H9 (cell line): ENCODE measurements around the gene NANOS3. TPM values are rescaled to one million over a fixed set of nuclear protein-coding genes. Genes with fewer than 3 reads are reported as not detected.

ENCODE experiments used
- DNase-seq: peaks from one replicate; pipeline ENCODE4 v3.0.0-alpha.2; 2017
- H2AFZ ChIP-seq: one replicate; pipeline ENCODE4 v1.6.1; 2013; ENCODE audit warnings: mild to moderate bottlenecking, low read length, control low read depth, moderate library complexity
- H2AK5ac ChIP-seq: 2 replicates; pipeline ENCODE4 v1.6.1; 2013; ENCODE audit warnings: low read length, control low read depth, mixed read lengths; ENCODE audit not compliant: insufficient read length
- H2BK120ac ChIP-seq: one replicate; pipeline ENCODE4 v1.6.1; 2013; ENCODE audit warnings: low read depth, mild to moderate bottlenecking, low read length, control low read depth, inconsistent platforms; ENCODE audit not compliant: poor library complexity, severe bottlenecking
- H2BK12ac ChIP-seq: 2 replicates; pipeline ENCODE4 v1.6.1; 2013; ENCODE audit warnings: low read length, control low read depth, mixed read lengths, low read depth; ENCODE audit not compliant: insufficient read length
- H2BK15ac ChIP-seq: 2 replicates; pipeline ENCODE4 v1.6.1; 2013; ENCODE audit warnings: low read depth, low read length, control low read depth
- H2BK20ac ChIP-seq: one replicate; pipeline ENCODE4 v1.6.1; 2013; ENCODE audit warnings: low read depth, mild to moderate bottlenecking, low read length, control low read depth, inconsistent platforms; ENCODE audit not compliant: poor library complexity, severe bottlenecking
- H2BK5ac ChIP-seq: 2 replicates; pipeline ENCODE4 v1.6.1; 2013; ENCODE audit warnings: low read length, control low read depth, mixed read lengths; ENCODE audit not compliant: insufficient read length
- H3K14ac ChIP-seq: 2 replicates; pipeline ENCODE4 v1.6.1; 2013; ENCODE audit warnings: low read length, control low read depth; ENCODE audit not compliant: insufficient read depth
- H3K18ac ChIP-seq: 2 replicates; pipeline ENCODE4 v1.6.1; 2013; ENCODE audit warnings: low read depth, mild to moderate bottlenecking, mixed read lengths, low read length, control low read depth; ENCODE audit not compliant: insufficient read length
- H3K23ac ChIP-seq: 2 replicates; pipeline ENCODE4 v1.6.1; 2013; ENCODE audit warnings: low read length, control low read depth, mixed read lengths, low read depth; ENCODE audit not compliant: insufficient read length
- H3K23me2 ChIP-seq: 2 replicates; pipeline ENCODE4 v1.6.1; 2013; ENCODE audit warnings: low read depth, mild to moderate bottlenecking, mixed read lengths, low read length, control low read depth; ENCODE audit not compliant: insufficient read length, poor library complexity, severe bottlenecking
- H3K27ac ChIP-seq: 2 replicates; pipeline ENCODE4 v1.5.1; 2013; ENCODE audit warnings: low read length, control low read depth, mixed read lengths, low read depth; ENCODE audit not compliant: insufficient read length
- H3K27me3 ChIP-seq: 2 replicates; pipeline ENCODE4 v1.6.1; 2013; ENCODE audit warnings: low read length, control low read depth, inconsistent platforms; ENCODE audit not compliant: insufficient read depth
- H3K4ac ChIP-seq: 2 replicates; pipeline ENCODE4 v1.6.1; 2013; ENCODE audit warnings: low read depth, mild to moderate bottlenecking, control low read depth, inconsistent platforms, low read length, moderate library complexity
- H3K4me1 ChIP-seq: 2 replicates; pipeline ENCODE4 v1.6.1; 2013; ENCODE audit warnings: low read length, control low read depth, inconsistent platforms; ENCODE audit not compliant: insufficient read depth
- H3K4me2 ChIP-seq: 2 replicates; pipeline ENCODE4 v1.6.1; 2013; ENCODE audit warnings: low read length, control low read depth, mixed read lengths; ENCODE audit not compliant: insufficient read length, insufficient read depth
- H3K56ac ChIP-seq: 2 replicates; pipeline ENCODE4 v1.6.1; 2013; ENCODE audit warnings: low read depth, mild to moderate bottlenecking, mixed read lengths, low read length, control low read depth; ENCODE audit not compliant: insufficient read length
- H3K79me1 ChIP-seq: 2 replicates; pipeline ENCODE4 v1.6.1; 2013; ENCODE audit warnings: low read depth, mild to moderate bottlenecking, moderate library complexity, low read length, control low read depth, inconsistent platforms; ENCODE audit not compliant: insufficient read depth, poor library complexity, severe bottlenecking
- H3K79me2 ChIP-seq: 2 replicates; pipeline ENCODE4 v1.6.1; 2013; ENCODE audit warnings: low read length, control low read depth, inconsistent platforms; ENCODE audit not compliant: insufficient read depth
- H3K9ac ChIP-seq: 2 replicates; pipeline ENCODE4 v1.6.1; 2013; ENCODE audit warnings: low read length, control low read depth, mixed read lengths; ENCODE audit not compliant: insufficient read length; ENCODE audit errors: extremely low read depth
- H3K9me3 ChIP-seq: one replicate; pipeline ENCODE4 v1.6.1; 2013; ENCODE audit warnings: low read depth, low read length, inconsistent platforms; ENCODE audit not compliant: control insufficient read depth
- H3T11ph ChIP-seq: one replicate; pipeline ENCODE4 v1.6.1; 2013; ENCODE audit warnings: mild to moderate bottlenecking, low read length, control low read depth, inconsistent platforms
- H4K20me1 ChIP-seq: one replicate; pipeline ENCODE4 v1.6.1; 2013; ENCODE audit not compliant: control insufficient read depth, insufficient read length, insufficient read depth
- H4K5ac ChIP-seq: 2 replicates; pipeline ENCODE4 v1.6.1; 2013; ENCODE audit warnings: low read depth, mild to moderate bottlenecking, mixed read lengths, low read length, control low read depth; ENCODE audit not compliant: insufficient read length
- H4K8ac ChIP-seq: replicated peaks from 2 replicates; pipeline ENCODE4 v1.6.1; 2013; ENCODE audit warnings: low read length, control low read depth, mixed read lengths, low read depth; ENCODE audit not compliant: insufficient read length
- H4K91ac ChIP-seq: 2 replicates; pipeline ENCODE4 v1.6.1; 2013; ENCODE audit warnings: low read depth, mild to moderate bottlenecking, moderate library complexity, mixed read lengths, low read length, control low read depth; ENCODE audit not compliant: insufficient read length
- H3K27ac Mint-ChIP-seq, 3 experiments: 2 replicates in 2 of 3; 3 replicates in 1 of 3; pipeline ENCODE4 v1.8.0; 2020 to 2021; ENCODE audit warnings: mixed read lengths in 3 of 3, mild to moderate bottlenecking in 1 of 3, moderate library complexity in 1 of 3
- H3K27me3 Mint-ChIP-seq: 2 replicates; pipeline ENCODE4 v1.8.0; 2021; ENCODE audit warnings: low read depth, mild to moderate bottlenecking, moderate library complexity, mixed read lengths
- H3K36me3 Mint-ChIP-seq, 3 experiments: 2 replicates in 2 of 3; 3 replicates in 1 of 3; pipeline ENCODE4 v1.8.0; 2020 to 2021; ENCODE audit warnings: low read depth in 3 of 3, mixed read lengths in 3 of 3; ENCODE audit not compliant: insufficient read depth in 1 of 3
- H3K4me1 Mint-ChIP-seq, 2 experiments: 2 replicates each; pipeline ENCODE4 v1.8.0; 2020; ENCODE audit warnings: mixed read lengths in 2 of 2
- H3K4me3 Mint-ChIP-seq, 2 experiments: 2 replicates in 1 of 2; 3 replicates in 1 of 2; pipeline ENCODE4 v1.8.0; 2020 to 2021; ENCODE audit warnings: mild to moderate bottlenecking in 2 of 2, mixed read lengths in 2 of 2, moderate library complexity in 1 of 2
- H3K9me3 Mint-ChIP-seq, 2 experiments: 2 replicates in 1 of 2; 3 replicates in 1 of 2; pipeline ENCODE4 v1.8.0; 2020; ENCODE audit warnings: mild to moderate bottlenecking in 2 of 2, mixed read lengths in 2 of 2, moderate library complexity in 1 of 2
- WGBS: extraction: QIAGEN DNeasy Blood & Tissue Kit; methylation state at CpG from one replicate; pipeline ENCODE4 v1.1.7; 2013; ENCODE audit warnings: missing lambda C conversion rate, low lambda C conversion rate, mixed read lengths; ENCODE audit not compliant: insufficient read length; ENCODE audit errors: extremely low coverage; 5-methylcytosine and 5-hydroxymethylcytosine counted together
- total RNA-seq: library from RNA; stranded (reverse); gene quantifications from 2 replicates; pipeline ENCODE4 v1.2.1, GENCODE V29; 2021
- TF ChIP-seq, protein P1 (sequence below): fragments of 200-600 bp; sonication (generic); conservative IDR thresholded peaks from 3 replicates; pipeline ENCODE4 v1.8.0; 2021; ENCODE audit warnings: antibody characterized with exemption, mild to moderate bottlenecking

NANOS3 gene
- total RNA-seq, 1 experiment from 2014 or later, result not detected

DNA sequence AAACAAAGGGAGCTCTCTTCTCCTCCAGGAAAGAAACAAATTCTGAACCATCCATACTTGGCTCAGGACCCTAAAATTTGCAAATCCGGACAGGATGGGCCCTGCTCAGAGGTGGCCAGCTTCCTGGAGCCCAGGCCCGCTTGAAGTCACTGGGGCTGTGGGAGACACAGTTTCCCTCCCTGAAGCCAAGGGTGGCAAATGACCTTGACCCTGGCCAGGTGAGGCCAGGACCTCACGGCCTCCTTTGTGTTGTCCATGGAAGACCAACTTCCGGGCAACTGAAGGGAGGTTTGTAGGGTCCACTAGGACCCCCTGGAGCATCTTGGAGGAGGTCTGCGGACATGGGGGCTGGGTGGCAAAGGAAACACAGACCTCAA, 5.5 kb downstream of the NANOS3 start:
- H3K56ac ChIP-seq, result no peak overlapping the region
- H3K27ac ChIP-seq, result no peak overlapping the region
- H4K20me1 ChIP-seq, result no peaks in the 10 kb centered on the region
- no peaks in the 10 kb centered on the region for H3K79me2 ChIP-seq
- H2AK5ac ChIP-seq, result no peak overlapping the region
- H2BK5ac ChIP-seq, result no peak overlapping the region
- H3K18ac ChIP-seq, result no peak overlapping the region
- H2BK12ac ChIP-seq, result no peak overlapping the region
- H3K79me1 ChIP-seq, result no peaks in the 10 kb centered on the region
- H3K4ac ChIP-seq, result no peak overlapping the region
- WGBS, result no CpG with 5 or more reads among the region's 5 CpGs
- no peak for DNase-seq
- H3K9me3 ChIP-seq, result no peaks in the 10 kb centered on the region
- H3K14ac ChIP-seq, result no peak overlapping the region
- no peak overlapping the region for H3K9ac ChIP-seq
- H3K27me3 Mint-ChIP-seq, result peaks cover 18% of the 10 kb centered on the region
- no peak overlapping the region for H2BK15ac ChIP-seq
- H4K8ac ChIP-seq, result no peak overlapping the region
- H3T11ph ChIP-seq, result no peak overlapping the region
- no peaks in the 10 kb centered on the region for H3K27me3 ChIP-seq
- TF ChIP-seq, protein P1, sequence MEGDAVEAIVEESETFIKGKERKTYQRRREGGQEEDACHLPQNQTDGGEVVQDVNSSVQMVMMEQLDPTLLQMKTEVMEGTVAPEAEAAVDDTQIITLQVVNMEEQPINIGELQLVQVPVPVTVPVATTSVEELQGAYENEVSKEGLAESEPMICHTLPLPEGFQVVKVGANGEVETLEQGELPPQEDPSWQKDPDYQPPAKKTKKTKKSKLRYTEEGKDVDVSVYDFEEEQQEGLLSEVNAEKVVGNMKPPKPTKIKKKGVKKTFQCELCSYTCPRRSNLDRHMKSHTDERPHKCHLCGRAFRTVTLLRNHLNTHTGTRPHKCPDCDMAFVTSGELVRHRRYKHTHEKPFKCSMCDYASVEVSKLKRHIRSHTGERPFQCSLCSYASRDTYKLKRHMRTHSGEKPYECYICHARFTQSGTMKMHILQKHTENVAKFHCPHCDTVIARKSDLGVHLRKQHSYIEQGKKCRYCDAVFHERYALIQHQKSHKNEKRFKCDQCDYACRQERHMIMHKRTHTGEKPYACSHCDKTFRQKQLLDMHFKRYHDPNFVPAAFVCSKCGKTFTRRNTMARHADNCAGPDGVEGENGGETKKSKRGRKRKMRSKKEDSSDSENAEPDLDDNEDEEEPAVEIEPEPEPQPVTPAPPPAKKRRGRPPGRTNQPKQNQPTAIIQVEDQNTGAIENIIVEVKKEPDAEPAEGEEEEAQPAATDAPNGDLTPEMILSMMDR, result no peak
- H2BK20ac ChIP-seq, result no peak overlapping the region
- no peak overlapping the region for H4K91ac ChIP-seq
- H3K4me1 ChIP-seq, result peaks cover 3% of the 10 kb centered on the region; the same call in 1 of the 2 replicates
- H3K23ac ChIP-seq, result no peak overlapping the region
- H2AFZ ChIP-seq, result no peak overlapping the region
- H3K4me1 Mint-ChIP-seq, result peaks cover 20 to 27% of the 10 kb centered on the region in 2 experiments
- no peak overlapping the region for H2BK120ac ChIP-seq
- H3K9me3 Mint-ChIP-seq, result no peaks in the 10 kb centered on the region; a peak in 1 of 5 replicates
- H3K36me3 Mint-ChIP-seq, result no peaks in the 10 kb centered on the region
- H3K4me3 Mint-ChIP-seq, result no peak overlapping the region
- H3K27ac Mint-ChIP-seq, result no peak overlapping the region
- H4K5ac ChIP-seq, result no peak overlapping the region
- no peak overlapping the region for H3K4me2 ChIP-seq
- peaks cover 3% of the 10 kb centered on the region for H3K23me2 ChIP-seq
